ENCODE measurements around the gene LRRC9.
"Not testable (repeated sequence)": the region's sequence is repeated elsewhere in the genome, so short reads cannot be mapped to it uniquely, and the experiment has no call there.

The LRRC9 gene

DNA sequence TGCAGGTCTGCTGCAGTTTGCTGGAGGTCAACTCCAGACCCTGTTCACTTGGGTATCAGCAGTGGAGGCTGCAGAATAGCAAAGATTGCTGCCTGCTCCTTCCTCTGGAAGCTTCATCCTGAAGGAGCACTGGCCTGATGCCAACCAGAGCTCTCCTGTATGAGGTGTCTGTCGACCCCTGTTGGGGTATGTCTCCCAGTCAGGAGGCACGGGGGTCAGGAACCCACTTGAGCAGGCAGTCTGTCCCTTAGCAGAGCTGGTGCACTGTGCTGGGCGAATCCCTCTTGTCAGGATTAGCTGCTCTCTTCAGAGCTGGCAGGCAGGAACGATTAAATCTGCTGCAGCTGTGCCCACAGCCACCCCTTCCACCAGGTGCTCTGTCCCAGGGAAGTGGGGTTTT lies 37.9 kb downstream of the LRRC9 start:
- not testable (repeated sequence) for DNase-seq (ENCODE audit: low read depth)

DNA sequence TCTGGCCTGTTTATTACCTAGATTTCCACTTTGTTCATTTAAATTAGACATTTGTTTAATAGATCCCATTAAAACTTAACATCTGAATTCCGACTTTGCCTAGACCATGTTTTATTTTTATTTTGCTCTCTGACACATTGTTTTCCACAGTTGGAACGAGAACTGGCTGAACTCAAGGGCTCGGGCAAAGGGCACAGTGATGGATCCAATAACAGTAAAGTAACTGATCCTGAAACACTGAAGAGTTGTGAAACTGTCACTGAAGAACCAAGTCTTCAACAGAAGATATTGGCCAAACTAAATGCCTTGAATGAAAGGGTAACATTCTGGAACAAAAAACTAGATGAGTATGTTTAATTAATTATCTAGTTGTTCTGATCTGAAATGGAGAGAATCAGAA lies 39.7 kb downstream of the LRRC9 start:
- DNase-seq (ENCODE audit: low read depth): no peak

DNA sequence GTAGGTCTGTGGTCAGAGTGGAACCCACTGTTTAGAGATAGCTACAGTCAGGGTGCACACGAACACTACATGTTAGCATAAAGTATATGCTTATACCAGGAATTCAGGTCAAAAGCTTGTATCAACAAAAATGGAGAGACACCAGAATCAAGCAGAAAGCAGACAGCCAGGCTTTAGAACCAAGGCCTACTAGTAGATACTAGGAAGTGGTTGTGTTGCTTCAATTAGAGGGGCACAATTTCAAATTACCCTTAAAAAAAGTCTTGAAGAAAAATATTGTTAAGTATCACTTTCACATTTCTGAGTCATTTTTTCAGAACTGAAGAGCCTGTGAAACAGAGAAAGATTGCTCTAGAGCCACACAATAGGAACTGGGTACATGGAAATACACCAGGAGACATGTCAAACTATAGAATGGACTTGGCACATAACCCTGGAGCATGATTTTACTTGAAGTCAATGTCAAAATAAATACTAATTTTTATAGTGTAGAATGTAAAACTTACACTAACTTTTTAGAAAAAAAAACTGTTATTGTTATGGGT lies 41.6 kb downstream of the LRRC9 start:
- no peak for DNase-seq (ENCODE audit: low read depth)

DNA sequence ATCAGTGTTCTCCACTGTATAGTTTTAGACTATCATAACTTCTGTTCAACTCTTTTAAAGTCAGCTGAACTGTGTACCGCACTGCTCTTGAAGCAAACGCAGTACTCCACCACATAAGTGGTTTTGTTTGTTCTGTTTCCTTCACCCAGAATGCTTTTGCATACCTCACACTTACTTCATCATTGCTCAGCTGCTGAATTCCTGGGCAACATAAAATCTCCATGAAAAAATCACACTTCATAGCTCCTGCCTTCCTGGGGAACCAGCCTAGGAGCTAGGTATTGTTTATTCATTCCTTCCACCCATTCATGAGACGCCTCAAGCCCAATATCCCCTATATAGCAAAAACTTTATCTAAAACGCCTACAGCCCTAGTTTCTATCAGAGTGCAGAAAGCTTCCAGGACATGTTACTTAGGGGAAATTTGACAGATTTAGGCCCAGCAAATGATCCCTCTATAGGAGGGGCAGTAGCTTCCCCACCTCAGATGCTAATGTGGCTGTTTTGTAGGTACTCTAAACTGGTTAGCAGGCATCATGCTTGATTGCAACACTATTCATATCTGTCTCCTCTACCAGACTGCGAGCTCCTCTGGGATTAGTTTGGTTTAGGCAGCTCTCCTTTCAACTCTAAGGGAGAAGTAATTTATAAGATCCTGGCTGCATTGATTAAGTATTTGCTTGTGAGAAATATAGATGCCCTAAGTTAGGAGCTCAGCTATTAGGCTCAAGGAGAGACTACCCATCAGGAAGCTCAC lies 44.5 kb downstream of the LRRC9 start:
- DNase-seq (ENCODE audit: low read depth): peak; percentile 6

DNA sequence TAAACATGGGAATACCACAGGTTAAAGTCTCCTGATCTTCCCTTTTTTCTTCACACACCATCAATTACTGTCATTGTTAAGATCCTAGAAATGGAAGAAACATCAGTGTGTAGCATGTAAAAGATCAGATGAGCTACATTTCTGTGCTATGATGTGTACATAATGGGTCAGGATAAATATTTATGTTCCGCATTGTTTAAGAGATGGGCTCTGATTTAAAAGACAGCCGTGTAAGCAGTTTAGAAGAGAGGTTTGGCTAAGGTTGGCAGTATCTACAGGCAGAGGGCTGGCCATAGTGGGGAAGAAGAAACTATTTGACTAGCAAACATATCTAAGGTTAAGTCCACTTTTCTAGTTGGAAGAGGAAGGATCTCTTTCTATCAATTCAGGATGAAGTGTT lies 49.4 kb downstream of the LRRC9 start:
- DNase-seq (ENCODE audit: low read depth): peak; percentile 40

- DNase-seq (ENCODE audit: low read depth): no peak
These were observed 61.6 kb downstream of the LRRC9 start for GRCh38 chr14:59981564-59981963.

DNA sequence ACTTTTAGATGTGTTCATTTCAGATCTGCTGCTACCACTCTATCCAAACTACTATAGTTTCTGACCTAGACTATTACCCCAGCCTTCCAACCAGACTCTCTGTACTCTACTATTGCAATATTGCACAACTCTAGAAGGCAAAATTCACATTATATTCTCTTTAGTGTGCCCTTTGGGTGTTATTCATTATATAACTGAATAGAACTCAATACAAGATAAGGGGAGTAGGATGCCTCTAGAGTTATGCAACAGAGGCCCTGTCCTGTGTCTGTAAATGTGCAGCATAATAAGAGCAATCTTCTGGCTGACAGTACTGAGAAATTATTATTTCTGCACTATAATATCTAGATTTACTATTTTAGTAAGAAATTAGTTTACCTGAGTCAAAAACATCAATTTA lies 63.1 kb downstream of the LRRC9 start:
- DNase-seq (ENCODE audit: low read depth): no peak

DNA sequence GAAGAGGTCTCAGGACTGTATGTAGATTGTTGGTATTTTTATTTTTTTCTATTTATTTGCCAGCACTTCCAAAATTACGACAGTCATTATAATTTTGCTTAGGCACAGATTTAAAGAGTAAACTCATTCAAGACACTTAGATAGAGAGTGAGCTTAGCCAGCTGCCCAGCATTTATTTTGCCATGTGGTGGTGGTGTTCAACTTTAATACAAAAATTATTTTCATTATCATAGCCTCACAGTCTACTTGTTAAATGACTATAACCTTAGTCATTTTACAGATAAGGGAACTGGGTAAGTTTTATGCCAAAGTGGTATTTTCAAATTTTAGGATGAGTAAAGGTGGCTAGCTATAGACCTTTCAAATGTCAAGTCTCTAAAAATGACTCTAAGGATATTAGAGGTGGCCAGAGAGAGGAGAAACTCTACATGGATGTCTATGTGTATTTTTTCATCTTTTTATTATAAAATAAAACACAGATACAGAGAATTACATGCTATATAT lies 66.7 kb downstream of the LRRC9 start:
- no peak for DNase-seq (ENCODE audit: low read depth)

- DNase-seq (ENCODE audit: low read depth): peak; percentile 53
These were observed 77.5 kb downstream of the LRRC9 start for GRCh38 chr14:59997449-59997848.

- no peak for DNase-seq (ENCODE audit: low read depth)
These were observed 78.0 kb downstream of the LRRC9 start for GRCh38 chr14:59997966-59998365.

GRCh38 chr14:59998564-59998963 lies 78.6 kb downstream of the LRRC9 start:
- DNase-seq (ENCODE audit: low read depth): no peak

DNA sequence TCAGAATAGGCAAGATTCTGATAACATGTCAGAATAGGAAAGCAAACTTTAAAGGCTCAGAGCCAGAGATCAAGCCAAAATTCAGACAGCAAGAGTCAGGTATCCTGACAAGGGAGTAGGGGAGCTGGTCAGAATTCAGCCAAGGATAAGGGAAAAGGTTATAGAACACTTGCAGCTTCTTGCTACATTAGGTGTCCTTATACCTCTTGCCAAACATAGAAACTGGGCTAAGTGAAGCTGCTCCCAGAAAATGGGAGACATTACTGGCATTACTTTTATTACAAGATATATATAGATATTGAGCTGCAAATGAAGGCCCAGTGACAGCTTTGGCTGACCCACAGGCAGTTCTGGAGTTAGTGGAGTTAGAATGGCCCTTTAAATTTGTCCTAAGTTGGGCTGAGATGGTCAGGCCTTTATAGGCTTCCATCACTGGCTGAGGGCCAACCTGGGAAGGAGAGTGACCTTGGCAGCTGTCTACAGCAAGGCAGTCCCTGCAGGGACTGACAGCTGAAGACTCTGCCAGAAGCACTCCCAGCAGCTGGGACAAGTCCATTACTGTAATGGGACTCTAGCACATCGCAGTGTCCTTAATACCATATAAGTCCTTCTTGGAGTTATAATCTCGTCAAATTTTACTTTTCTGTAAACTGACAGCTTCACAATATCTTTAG lies 83.0 kb downstream of the LRRC9 start:
- no peak for DNase-seq (ENCODE audit: low read depth)

DNA sequence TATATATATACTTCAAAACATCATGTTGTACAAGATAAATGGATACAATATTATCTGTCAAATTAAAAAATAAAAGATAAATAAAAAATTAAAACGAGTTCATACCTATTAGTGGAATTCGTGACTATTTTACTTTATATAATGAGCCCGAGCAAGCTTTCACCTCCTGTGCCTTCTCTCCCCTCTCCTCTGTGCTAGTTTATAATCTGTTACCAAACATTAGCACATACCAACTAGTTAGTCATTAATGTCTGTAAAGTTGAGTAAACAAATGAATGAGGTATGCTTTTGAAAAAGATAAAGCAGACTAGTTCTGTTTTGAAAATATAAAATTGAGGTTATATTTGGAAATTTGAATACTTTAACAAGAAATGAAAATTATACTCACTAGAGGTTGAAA lies 84.0 kb downstream of the LRRC9 start:
- no peak for DNase-seq (ENCODE audit: low read depth)

GRCh38 chr14:60008042-60008441 lies 88.1 kb downstream of the LRRC9 start:
- peak; percentile 11 for DNase-seq (ENCODE audit: low read depth)

- not testable (repeated sequence) for DNase-seq (ENCODE audit: low read depth)
These were observed 90.3 kb downstream of the LRRC9 start for GRCh38 chr14:60010263-60010662.

DNA sequence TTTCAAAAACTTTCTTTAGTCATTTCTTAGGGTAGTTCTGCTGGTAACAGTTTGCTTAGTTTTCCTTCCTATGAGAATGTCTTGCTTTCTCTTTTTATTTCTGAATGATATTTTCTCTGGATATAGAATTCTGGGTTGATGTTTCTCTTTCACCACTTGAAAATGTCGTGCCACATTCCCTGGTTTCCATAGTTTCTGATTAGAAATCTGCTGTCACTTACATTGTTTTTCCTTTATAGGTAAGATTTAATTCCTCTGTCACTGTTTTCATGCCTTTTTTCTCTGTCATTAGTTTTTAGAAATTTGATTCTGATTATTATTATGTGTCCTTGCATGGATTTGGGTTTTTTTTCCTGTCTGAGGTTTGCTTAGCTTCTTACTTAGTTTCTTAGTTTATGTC lies 94.5 kb downstream of the LRRC9 start:
- no peak for DNase-seq (ENCODE audit: low read depth)

DNA sequence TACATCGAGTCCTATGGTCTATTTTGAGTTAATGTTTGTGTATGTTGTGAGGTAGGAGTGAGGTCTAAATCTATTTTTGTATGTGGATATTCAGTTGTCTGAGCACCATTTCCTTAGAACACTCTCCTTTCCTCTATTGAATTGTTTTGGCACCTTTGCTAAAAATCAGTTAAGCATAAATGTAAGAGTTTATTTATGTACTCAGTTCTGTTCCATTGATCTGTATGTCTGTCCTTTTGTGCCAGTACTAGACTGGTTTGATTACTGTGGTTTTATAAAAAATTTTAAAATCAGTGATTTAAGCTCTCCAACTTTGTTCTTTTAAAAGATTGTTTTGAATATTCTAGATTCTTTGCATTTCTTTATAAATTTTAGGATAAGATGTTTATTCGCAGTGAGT lies 101.7 kb downstream of the LRRC9 start:
- no peak for DNase-seq (ENCODE audit: low read depth)

DNA sequence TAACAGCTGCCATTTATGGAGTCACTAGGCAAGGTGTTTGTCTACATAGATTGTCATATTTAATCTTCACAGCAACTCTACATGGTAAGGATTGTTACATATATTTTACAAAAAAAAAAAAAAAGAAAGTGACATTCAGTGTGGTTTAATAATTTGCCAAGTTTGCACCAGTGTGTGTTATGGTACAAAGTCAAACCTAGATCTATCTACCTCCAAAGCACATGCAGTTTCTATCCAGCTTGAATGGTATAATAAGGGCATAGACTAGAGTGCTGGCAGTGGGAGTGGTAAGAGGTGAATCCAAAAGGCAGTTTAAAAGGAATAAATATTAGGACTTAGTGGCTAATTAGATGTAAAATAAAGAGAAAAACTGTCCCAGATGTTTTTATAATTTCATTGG lies 105.6 kb downstream of the LRRC9 start:
- DNase-seq (ENCODE audit: low read depth): no peak

DNA sequence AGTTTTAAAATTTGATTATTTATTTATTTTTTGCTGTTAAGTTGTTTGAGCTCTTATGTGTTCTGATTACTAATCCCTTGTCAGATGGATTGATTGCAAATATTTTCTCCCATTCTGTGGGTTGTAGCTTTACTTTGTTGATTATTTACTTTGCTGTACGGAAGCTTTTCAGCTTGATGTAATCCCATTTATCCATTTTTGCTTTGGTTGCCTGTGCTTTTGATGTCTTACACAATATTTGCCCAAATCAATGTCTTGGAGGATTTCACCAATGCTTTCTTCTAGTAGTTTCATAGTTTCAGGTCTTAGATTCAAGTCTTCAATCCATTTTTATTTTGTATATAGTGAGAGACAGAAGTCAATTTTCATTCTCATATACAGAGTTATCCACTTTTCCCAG lies 115.2 kb downstream of the LRRC9 start:
- DNase-seq (ENCODE audit: low read depth): no peak

GRCh38 chr14:60047976-60048375 lies 128.0 kb downstream of the LRRC9 start:
- not testable (repeated sequence) for DNase-seq (ENCODE audit: low read depth)

DNA sequence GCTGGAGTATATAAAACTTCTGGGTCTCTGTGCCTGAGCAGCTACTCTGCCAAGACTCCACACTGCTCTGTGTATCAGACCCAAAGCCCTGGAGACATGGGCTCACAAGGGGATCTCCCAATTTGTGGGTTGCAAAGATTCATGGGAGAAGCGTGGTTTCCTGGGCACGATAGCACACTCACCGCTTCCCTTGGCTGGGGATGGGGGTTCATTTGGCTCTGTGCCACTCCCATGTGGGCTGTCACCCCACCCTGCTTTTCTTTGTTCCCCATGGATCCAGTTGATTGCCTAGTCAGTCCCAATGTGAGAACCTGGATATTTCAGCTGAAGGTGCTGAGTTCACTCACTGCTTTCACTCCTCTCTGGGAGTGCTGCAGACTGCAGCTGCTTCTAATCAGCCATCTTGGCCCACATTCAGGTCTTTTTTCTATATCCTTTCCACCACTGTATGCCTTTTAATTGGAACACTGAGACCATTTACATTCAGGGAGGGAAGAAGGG lies 131.8 kb downstream of the LRRC9 start:
- DNase-seq (ENCODE audit: low read depth): no peak

- no peak for DNase-seq (ENCODE audit: low read depth)
These were observed 138.1 kb downstream of the LRRC9 start for GRCh38 chr14:60058087-60058486.

- DNase-seq (ENCODE audit: low read depth): peak; percentile 9
These were observed 141.4 kb downstream of the LRRC9 start for GRCh38 chr14:60061371-60061770.

Data from iris pigment epithelial cell (primary cell).